Mesendoderm (in vitro differentiated cells): ENCODE results near the gene HERC4.

Experiments used
- DNase-seq: peaks from one replicate; pipeline ENCODE4 v3.0.0; 2013
- H2AK5ac ChIP-seq: 2 replicates; pipeline ENCODE4 v1.6.1; 2013; ENCODE audit warnings: low read length, inconsistent platforms
- H2BK120ac ChIP-seq: 2 replicates; pipeline ENCODE4 v1.6.1; 2013; ENCODE audit warnings: low read depth, mild to moderate bottlenecking, low read length, moderate library complexity, mixed read lengths
- H2BK15ac ChIP-seq: replicated peaks from 2 replicates; pipeline ENCODE4 v1.6.1; 2013; ENCODE audit warnings: low read depth, mild to moderate bottlenecking, moderate library complexity
- H2BK5ac ChIP-seq: 2 replicates; pipeline ENCODE4 v1.6.1; 2013; ENCODE audit warnings: low read length, inconsistent platforms
- H3K18ac ChIP-seq: 2 replicates; pipeline ENCODE4 v1.6.1; 2013; ENCODE audit warnings: mild to moderate bottlenecking, low read length, mixed read lengths
- H3K23ac ChIP-seq: one replicate; pipeline ENCODE4 v1.6.1; 2013; ENCODE audit warnings: low read length
- H3K27ac ChIP-seq: 2 replicates; pipeline ENCODE4 v1.5.1; 2013; ENCODE audit warnings: low read depth, mild to moderate bottlenecking, inconsistent platforms, low read length, moderate library complexity
- H3K27me3 ChIP-seq: 2 replicates; pipeline ENCODE4 v1.6.1; 2013; ENCODE audit warnings: low read length, control low read depth, mild to moderate bottlenecking, inconsistent platforms; ENCODE audit not compliant: insufficient read depth, poor library complexity
- H3K36me3 ChIP-seq: 2 replicates; pipeline ENCODE4 v1.6.1; 2013; ENCODE audit warnings: low read length, inconsistent platforms; ENCODE audit not compliant: control insufficient read depth, insufficient read depth
- H3K4ac ChIP-seq: one replicate; pipeline ENCODE4 v1.6.1; 2013; ENCODE audit warnings: low read depth, mild to moderate bottlenecking, low read length, moderate library complexity
- H3K4me1 ChIP-seq: 2 replicates; pipeline ENCODE4 v1.6.1; 2013; ENCODE audit warnings: low read depth, low read length, inconsistent platforms; ENCODE audit not compliant: control insufficient read depth
- H3K4me2 ChIP-seq: 2 replicates; pipeline ENCODE4 v1.6.1; 2013; ENCODE audit warnings: low read length
- H3K4me3 ChIP-seq: 2 replicates; pipeline ENCODE4 v1.5.1; 2013; ENCODE audit warnings: mild to moderate bottlenecking, low read length
- H3K56ac ChIP-seq: one replicate; pipeline ENCODE4 v1.6.1; 2013; ENCODE audit warnings: low read length
- H3K79me1 ChIP-seq: 2 replicates; pipeline ENCODE4 v1.6.1; 2013; ENCODE audit warnings: low read length, inconsistent platforms
- H3K79me2 ChIP-seq: 2 replicates; pipeline ENCODE4 v1.6.1; 2013; ENCODE audit warnings: mild to moderate bottlenecking, low read length; ENCODE audit not compliant: control insufficient read depth, insufficient read depth
- H3K9ac ChIP-seq: 2 replicates; pipeline ENCODE4 v1.6.1; 2013; ENCODE audit warnings: low read length, inconsistent platforms
- H4K5ac ChIP-seq: one replicate; pipeline ENCODE4 v1.6.1; 2013; ENCODE audit warnings: low read length
- H4K8ac ChIP-seq: one replicate; pipeline ENCODE4 v1.6.1; 2013; ENCODE audit warnings: low read depth, mild to moderate bottlenecking, control low read depth, low read length, moderate library complexity
- WGBS: extraction: QIAGEN DNeasy Blood & Tissue Kit; methylation state at CpG from one replicate; pipeline ENCODE4 v1.1.7; 2013; ENCODE audit warnings: low lambda C conversion rate, missing lambda C conversion rate; ENCODE audit not compliant: insufficient coverage; ENCODE audit errors: extremely low coverage; 5-methylcytosine and 5-hydroxymethylcytosine counted together

HERC4 gene

DNA sequence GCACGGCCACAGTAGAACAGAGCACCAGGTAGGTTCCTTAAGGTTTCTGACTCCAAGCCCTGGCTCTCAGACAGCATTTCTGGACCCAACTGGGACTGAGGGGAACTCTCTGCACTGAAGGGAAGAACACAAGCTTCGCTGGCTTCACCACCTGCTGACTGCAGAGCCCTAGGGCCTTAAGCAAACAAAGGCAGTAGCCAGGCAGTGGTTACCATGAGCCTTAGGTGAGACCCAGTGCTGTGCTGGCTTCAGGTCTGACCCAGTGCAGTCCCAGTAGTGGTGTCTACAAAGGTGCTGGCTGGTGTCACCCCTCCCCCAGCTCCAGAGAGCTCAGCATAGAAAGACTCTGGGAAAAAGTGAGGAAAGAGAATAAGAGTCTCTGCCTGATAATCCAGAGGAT is 131.2 kb downstream of the HERC4 start:
- peak; percentile 38 for DNase-seq

DNA sequence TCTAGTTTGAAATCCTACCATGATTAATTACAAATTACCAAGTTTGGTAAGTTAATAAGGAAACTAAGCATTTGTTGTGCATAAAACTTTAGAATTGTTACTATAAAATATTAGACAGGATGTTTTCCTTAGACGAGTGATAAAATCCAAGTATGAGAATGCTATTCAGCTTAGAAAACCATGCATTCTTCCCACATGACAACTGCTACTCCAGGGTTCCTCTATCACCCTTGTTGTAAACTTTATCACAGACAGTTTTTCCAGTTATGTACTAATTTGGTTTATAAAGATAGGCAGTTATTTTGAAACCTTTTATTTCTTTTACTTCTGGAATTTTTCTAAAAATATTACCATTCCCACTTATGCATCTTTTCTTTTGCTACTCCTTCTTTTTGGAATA is 138.7 kb downstream of the HERC4 start:
- H3K79me2 ChIP-seq, result no peaks in the 10 kb centered on the region
- H4K8ac ChIP-seq, result no peak overlapping the region
- H3K18ac ChIP-seq, result no peak overlapping the region
- DNase-seq, result no peak
- H3K36me3 ChIP-seq, result no peaks in the 10 kb centered on the region
- H3K27ac ChIP-seq, result no peak overlapping the region
- H3K4me2 ChIP-seq, result no peak overlapping the region
- no peak overlapping the region for H3K9ac ChIP-seq
- no peak overlapping the region for H3K56ac ChIP-seq
- H2AK5ac ChIP-seq, result no peak overlapping the region
- no peak overlapping the region for H3K23ac ChIP-seq
- H2BK5ac ChIP-seq, result no peak overlapping the region
- no peak overlapping the region for H2BK15ac ChIP-seq
- no peaks in the 10 kb centered on the region for H3K4me1 ChIP-seq
- no peak overlapping the region for H4K5ac ChIP-seq
- H3K4me3 ChIP-seq, result no peak overlapping the region
- WGBS, result no CpG with 5 or more reads among the region's 1 CpG
- H2BK120ac ChIP-seq, result no peak overlapping the region
- no peaks in the 10 kb centered on the region for H3K79me1 ChIP-seq
- H3K27me3 ChIP-seq, result no peaks in the 10 kb centered on the region
- H3K4ac ChIP-seq, result no peak overlapping the region

More for the DNA sequence above, 131.2 kb downstream of the HERC4 start:
- H3K4me3 ChIP-seq, result no peak overlapping the region
- no peak overlapping the region for H3K27ac ChIP-seq
- H2BK5ac ChIP-seq, result no peak overlapping the region
- no peak overlapping the region for H3K4ac ChIP-seq
- no peak overlapping the region for H4K8ac ChIP-seq
- H2BK120ac ChIP-seq, result no peak overlapping the region
- no CpG with 5 or more reads among the region's 2 CpGs for WGBS
- no peak overlapping the region for H2BK15ac ChIP-seq
- H3K23ac ChIP-seq, result no peak overlapping the region
- no peak overlapping the region for H2AK5ac ChIP-seq
- no peaks in the 10 kb centered on the region for H3K4me1 ChIP-seq
- no peak overlapping the region for H3K9ac ChIP-seq
- H3K79me1 ChIP-seq, result no peaks in the 10 kb centered on the region
- H3K36me3 ChIP-seq, result no peaks in the 10 kb centered on the region
- H3K27me3 ChIP-seq, result no peaks in the 10 kb centered on the region
- H4K5ac ChIP-seq, result no peak overlapping the region
- H3K56ac ChIP-seq, result no peak overlapping the region
- no peak overlapping the region for H3K18ac ChIP-seq
- H3K79me2 ChIP-seq, result no peaks in the 10 kb centered on the region
- no peak overlapping the region for H3K4me2 ChIP-seq

DNA sequence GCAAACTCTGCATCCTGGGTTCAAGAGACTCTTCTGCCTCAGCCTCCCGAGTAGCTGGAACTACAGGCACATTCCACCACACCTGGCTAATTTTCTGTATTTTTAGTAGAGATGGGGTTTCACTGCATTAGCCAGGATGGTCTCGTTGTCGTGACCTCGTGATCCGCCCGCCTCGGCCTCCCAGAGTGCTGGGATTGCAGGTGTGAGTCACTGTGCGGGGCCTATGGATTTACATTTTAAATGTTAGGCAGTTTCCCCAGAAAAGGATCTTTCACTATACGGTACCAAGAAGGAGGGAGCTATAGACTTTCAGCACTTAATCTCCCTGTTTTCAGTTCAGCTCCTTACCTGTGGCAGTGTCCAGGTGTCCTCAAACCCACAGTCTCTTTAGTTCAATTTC is 139.9 kb downstream of the HERC4 start:
- Histone ChIP-seq H3K4me2 (no peak overlapping the region), H3K4me3 (no peak overlapping the region), H3K9ac (no peak overlapping the region), H3K56ac (no peak overlapping the region), H3K36me3 (no peaks in the 10 kb centered on the region), H4K8ac (no peak overlapping the region), H3K4me1 (no peaks in the 10 kb centered on the region), H2BK15ac (no peak overlapping the region), H2BK5ac (no peak overlapping the region), H3K27ac (no peak overlapping the region), H3K4ac (no peak overlapping the region), H3K79me2 (no peaks in the 10 kb centered on the region), H3K27me3 (no peaks in the 10 kb centered on the region), H3K18ac (no peak overlapping the region), H3K23ac (no peak overlapping the region), H3K79me1 (no peaks in the 10 kb centered on the region), H2BK120ac (no peak overlapping the region), H2AK5ac (no peak overlapping the region), H4K5ac (no peak overlapping the region)
- peak; percentile 3 for DNase-seq
- WGBS, result no CpG with 5 or more reads among the region's 9 CpGs

DNA sequence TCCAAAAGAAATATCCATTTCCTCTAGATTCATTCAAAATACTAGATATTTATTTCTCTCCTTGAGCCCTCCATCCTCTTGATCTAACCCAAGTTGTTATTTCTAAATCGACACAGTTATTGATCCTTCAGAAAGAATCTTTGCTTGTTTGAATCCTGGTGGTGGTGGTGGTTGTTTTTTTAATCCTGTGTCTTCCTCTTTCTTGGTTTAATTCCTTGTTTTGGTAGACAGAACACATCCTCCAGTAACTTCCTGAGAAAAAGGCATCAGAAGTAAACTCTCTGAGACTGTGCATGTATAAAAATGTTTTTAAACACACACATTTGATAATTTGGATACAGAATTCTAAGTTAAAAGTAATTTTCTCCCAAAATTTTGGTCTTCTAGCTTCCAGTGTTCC is 140.7 kb downstream of the HERC4 start:
- Histone ChIP-seq H3K4me1 (no peaks in the 10 kb centered on the region), H3K4ac (no peak overlapping the region), H2AK5ac (no peak overlapping the region), H3K79me1 (no peaks in the 10 kb centered on the region), H3K27me3 (no peaks in the 10 kb centered on the region), H3K56ac (no peak overlapping the region), H3K27ac (no peak overlapping the region), H3K23ac (no peak overlapping the region), H4K8ac (no peak overlapping the region), H2BK5ac (no peak overlapping the region), H2BK15ac (no peak overlapping the region), H3K79me2 (no peaks in the 10 kb centered on the region), H2BK120ac (no peak overlapping the region), H3K4me2 (no peak overlapping the region), H4K5ac (no peak overlapping the region), H3K4me3 (no peak overlapping the region), H3K9ac (no peak overlapping the region), H3K18ac (no peak overlapping the region), H3K36me3 (no peaks in the 10 kb centered on the region)
- DNase-seq, result no peak
- no CpG with 5 or more reads among the region's 1 CpG for WGBS

DNA sequence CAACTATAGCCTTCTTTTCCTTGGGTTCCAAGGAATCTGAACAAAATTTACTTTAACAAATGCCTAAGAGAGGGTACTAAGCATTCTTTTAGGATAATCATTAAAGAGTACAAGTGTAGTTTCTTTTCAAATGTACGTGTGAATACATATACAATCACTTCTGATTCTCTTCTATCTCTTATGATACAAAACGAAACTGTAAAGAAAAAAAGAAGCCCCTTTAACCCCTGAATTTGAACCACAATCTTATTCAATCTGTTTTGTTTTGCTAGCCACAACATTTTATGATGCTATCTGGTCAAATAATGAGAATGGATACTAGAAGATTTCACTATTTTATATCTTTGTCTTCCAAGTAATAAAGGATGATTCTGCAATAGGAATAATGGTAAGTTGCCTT is 141.9 kb downstream of the HERC4 start:
- Histone ChIP-seq H2BK120ac (no peak overlapping the region), H2AK5ac (no peak overlapping the region), H4K5ac (no peak overlapping the region), H3K4me1 (no peaks in the 10 kb centered on the region), H4K8ac (no peak overlapping the region), H3K36me3 (no peaks in the 10 kb centered on the region), H3K56ac (no peak overlapping the region), H3K4me3 (no peak overlapping the region), H3K23ac (no peak overlapping the region), H3K4ac (no peak overlapping the region), H3K9ac (no peak overlapping the region), H3K4me2 (no peak overlapping the region), H3K27me3 (no peaks in the 10 kb centered on the region), H3K27ac (no peak overlapping the region), H2BK5ac (no peak overlapping the region), H3K79me1 (no peaks in the 10 kb centered on the region), H2BK15ac (no peak overlapping the region), H3K18ac (no peak overlapping the region), H3K79me2 (no peaks in the 10 kb centered on the region)
- DNase-seq, result no peak
- WGBS, result no CpG with 5 or more reads among the region's 2 CpGs

DNA sequence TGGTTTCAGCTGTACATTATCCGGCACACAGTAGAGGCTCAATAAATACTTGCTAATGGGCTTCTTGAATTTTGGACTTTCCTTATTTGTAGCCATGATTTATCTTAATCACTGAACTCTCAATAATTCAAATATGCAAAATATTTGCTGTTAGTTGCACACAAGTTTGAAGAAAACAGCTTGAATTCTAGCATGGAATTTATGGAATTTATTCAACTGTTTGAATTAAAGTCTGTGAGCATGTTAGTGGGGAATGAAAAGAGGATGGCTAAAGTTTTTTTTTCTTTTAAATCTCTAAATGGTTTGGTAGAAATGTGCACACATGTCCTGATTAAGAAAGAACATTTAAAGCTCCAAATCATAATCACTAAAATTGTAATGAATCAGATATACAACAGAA is 148.1 kb downstream of the HERC4 start:
- no peak overlapping the region for H3K27ac ChIP-seq
- no peak overlapping the region for H3K4me2 ChIP-seq
- H3K4me1 ChIP-seq, result no peaks in the 10 kb centered on the region
- no peaks in the 10 kb centered on the region for H3K79me2 ChIP-seq
- H2BK5ac ChIP-seq, result no peak overlapping the region
- no peak overlapping the region for H2AK5ac ChIP-seq
- H4K5ac ChIP-seq, result no peak overlapping the region
- no peak overlapping the region for H3K18ac ChIP-seq
- DNase-seq, result no peak
- H3K23ac ChIP-seq, result no peak overlapping the region
- H3K56ac ChIP-seq, result no peak overlapping the region
- no peaks in the 10 kb centered on the region for H3K36me3 ChIP-seq
- H3K4ac ChIP-seq, result no peak overlapping the region
- H3K27me3 ChIP-seq, result no peaks in the 10 kb centered on the region
- no peak overlapping the region for H2BK15ac ChIP-seq
- no CpG with 5 or more reads among the region's 1 CpG for WGBS
- H4K8ac ChIP-seq, result no peak overlapping the region
- H3K4me3 ChIP-seq, result no peak overlapping the region
- no peak overlapping the region for H2BK120ac ChIP-seq
- no peak overlapping the region for H3K9ac ChIP-seq
- H3K79me1 ChIP-seq, result no peaks in the 10 kb centered on the region
